EL (cell line): ENCODE data around the gene NELFB.
A peak's percentile ranks its signal among the peaks of the same experiment; 100 is the strongest.

Source experiments
- DNase-seq: peaks from one replicate; pipeline ENCODE4 v3.0.0-alpha.2; 2016

The NELFB gene

GRCh38 chr9:137254624-137255447 lies at the start of gene NELFB:
TSS of gene NELFB (plus strand) at chr9:137255327.
- DNase-seq: peak; percentile 86

GRCh38 chr9:137206602-137207001 lies 48.5 kb upstream of the NELFB start:
- DNase-seq: no peak

- DNase-seq: no peak
Measured at GRCh38 chr9:137211532-137211931, 43.6 kb upstream of the NELFB start.

- DNase-seq: no peak
Measured at GRCh38 chr9:137212520-137212919, 42.6 kb upstream of the NELFB start.

- DNase-seq: no peak
Measured at GRCh38 chr9:137213160-137214060, 41.7 kb upstream of the NELFB start.

GRCh38 chr9:137214620-137215019 lies 40.5 kb upstream of the NELFB start:
- DNase-seq: no peak

- no peak for DNase-seq
Measured at GRCh38 chr9:137215196-137215986, 39.7 kb upstream of the NELFB start.

GRCh38 chr9:137216188-137216965 lies 38.8 kb upstream of the NELFB start:
- no peak for DNase-seq

- DNase-seq: no peak
Measured at GRCh38 chr9:137217276-137218211, 37.6 kb upstream of the NELFB start.

GRCh38 chr9:137218212-137218753 lies 36.8 kb upstream of the NELFB start:
- no peak for DNase-seq

GRCh38 chr9:137218754-137219271 lies 36.3 kb upstream of the NELFB start:
- DNase-seq: peak; percentile 44

- DNase-seq: no peak
Measured at GRCh38 chr9:137219757-137220316, 35.3 kb upstream of the NELFB start.

GRCh38 chr9:137220317-137221094 lies 34.6 kb upstream of the NELFB start:
- no peak for DNase-seq

GRCh38 chr9:137221095-137221505 lies 34.0 kb upstream of the NELFB start:
- no peak for DNase-seq

- DNase-seq: no peak
Measured at GRCh38 chr9:137221506-137222111, 33.5 kb upstream of the NELFB start.

- DNase-seq: peak; percentile 34
Measured at GRCh38 chr9:137222190-137223077, 32.7 kb upstream of the NELFB start, which contains the start of gene RNF208. TSS of gene RNF208 (minus strand) at chr9:137222240. CDS start at chr9:137221212, 1,028 bp downstream.
